GM21786 (cell line): Measurements from ENCODE around the gene PCTP.

Experiments used
- ATAC-seq: cut with Tn5 transposase; IDR thresholded peaks from one replicate; pipeline ENCODE4 v1.9.1; 2021; ENCODE audit not compliant: unreplicated experiment

The PCTP gene

GRCh38 chr17:55727275-55727674 lies 23.6 kb upstream of the PCTP start:
- no peak for ATAC-seq

GRCh38 chr17:55727920-55728319 lies 22.9 kb upstream of the PCTP start:
- ATAC-seq: no peak

GRCh38 chr17:55728361-55728760 lies 22.5 kb upstream of the PCTP start:
- no peak for ATAC-seq

GRCh38 chr17:55728833-55729232 lies 22.0 kb upstream of the PCTP start:
- ATAC-seq: no peak

- no peak for ATAC-seq
Observed at GRCh38 chr17:55729484-55729883, 21.4 kb upstream of the PCTP start.

GRCh38 chr17:55730380-55730779 lies 20.5 kb upstream of the PCTP start:
- ATAC-seq: no peak

- no peak for ATAC-seq
Observed at GRCh38 chr17:55730808-55731207, 20.0 kb upstream of the PCTP start.

- no peak for ATAC-seq
Observed at GRCh38 chr17:55731586-55732250, 19.1 kb upstream of the PCTP start.

GRCh38 chr17:55734128-55734781 lies 16.6 kb upstream of the PCTP start:
- no peak for ATAC-seq

- no peak for ATAC-seq
Observed at GRCh38 chr17:55735731-55736405, 15.0 kb upstream of the PCTP start.

- no peak for ATAC-seq
Observed at GRCh38 chr17:55737976-55738501, 12.8 kb upstream of the PCTP start.

- ATAC-seq: no peak
Observed at GRCh38 chr17:55740511-55741355, 10.1 kb upstream of the PCTP start.

GRCh38 chr17:55741356-55741700 lies 9.5 kb upstream of the PCTP start:
- ATAC-seq: no peak

GRCh38 chr17:55742272-55743102 lies 8.4 kb upstream of the PCTP start:
- peak; percentile 95 for ATAC-seq

- no peak for ATAC-seq
Observed at GRCh38 chr17:55743103-55743679, 7.7 kb upstream of the PCTP start.

GRCh38 chr17:55745258-55745657 lies 5.6 kb upstream of the PCTP start:
- no peak for ATAC-seq

- no peak for ATAC-seq
Observed at GRCh38 chr17:55746466-55746865, 4.4 kb upstream of the PCTP start.

- ATAC-seq: no peak
Observed at GRCh38 chr17:55747209-55747608, 3.6 kb upstream of the PCTP start.

GRCh38 chr17:55748841-55749240 lies 2.0 kb upstream of the PCTP start:
- no peak for ATAC-seq

GRCh38 chr17:55749985-55750384 lies 866 bp upstream of the PCTP start:
- no peak for ATAC-seq
